SK-N-SH treated with all-trans-retinoic acid at 6 μM for 48 hours (cell line): Measurements from ENCODE around the gene RBM34.

Experiments
- ATAC-seq: fragments of 200-7000 bp; cut with Tn5 transposase; 3 replicates; pipeline ENCODE4 v1.9.1; 2020; ENCODE audit warnings: mild to moderate bottlenecking, moderate library complexity
- ARNTL ChIP-seq: fragments of 450-650 bp; formaldehyde crosslinking; IDR thresholded peaks from 2 replicates; pipeline ENCODE4 v1.5.0; 2020; ENCODE audit warnings: low read depth, mild to moderate bottlenecking, moderate library complexity, borderline replicate concordance
- BACH2 ChIP-seq: fragments of 250-450 bp; sonication (Bioruptor Pico); IDR thresholded peaks from 2 replicates; pipeline ENCODE4 v1.9.0; 2021; ENCODE audit warnings: mild to moderate bottlenecking, borderline replicate concordance
- CREB5 ChIP-seq: fragments of 250-450 bp; sonication (Bioruptor Pico); IDR thresholded peaks from 2 replicates; pipeline ENCODE4 v1.5.1; 2020; ENCODE audit warnings: low read depth, mild to moderate bottlenecking, moderate library complexity
- ESRRG ChIP-seq: fragments of 250-450 bp; sonication (Bioruptor Pico); IDR thresholded peaks from 2 replicates; pipeline ENCODE4 v1.6.1; 2021; ENCODE audit warnings: mild to moderate bottlenecking
- GLIS3 ChIP-seq: fragments of 250-450 bp; sonication (Bioruptor Pico); IDR thresholded peaks from 2 replicates; pipeline ENCODE4 v1.5.0; 2020; ENCODE audit warnings: mild to moderate bottlenecking, moderate library complexity
- ISL1 ChIP-seq: fragments of 250-450 bp; sonication (Bioruptor Pico); IDR thresholded peaks from 2 replicates; pipeline ENCODE4 v2.1.2; 2022; ENCODE audit warnings: mild to moderate bottlenecking, moderate library complexity
- OSR1 ChIP-seq: fragments of 250-450 bp; sonication (Bioruptor Pico); IDR thresholded peaks from 2 replicates; pipeline ENCODE4 v1.8.0; 2022; ENCODE audit warnings: moderate library complexity, mild to moderate bottlenecking, inconsistent platforms
- PATZ1 ChIP-seq: fragments of 250-450 bp; sonication (Bioruptor Pico); IDR thresholded peaks from 2 replicates; pipeline ENCODE4 v1.8.0; 2020; ENCODE audit warnings: mild to moderate bottlenecking, moderate library complexity, borderline replicate concordance
- POU6F1 ChIP-seq: fragments of 250-450 bp; sonication (Bioruptor Pico); IDR thresholded peaks from 2 replicates; pipeline ENCODE4 v1.8.0; 2021; ENCODE audit warnings: low read depth, mild to moderate bottlenecking, moderate library complexity, borderline replicate concordance
- SNAI2 ChIP-seq: fragments of 250-450 bp; sonication (Bioruptor Pico); IDR thresholded peaks from 2 replicates; pipeline ENCODE4 v1.5.0; 2020; ENCODE audit warnings: mild to moderate bottlenecking, moderate library complexity
- TCF4 ChIP-seq: fragments of 250-450 bp; sonication (Bioruptor Pico); IDR thresholded peaks from 2 replicates; pipeline ENCODE4 v1.8.0; 2021; ENCODE audit warnings: mild to moderate bottlenecking, moderate library complexity, borderline replicate concordance
- TOX ChIP-seq: fragments of 250-450 bp; sonication (Bioruptor Pico); IDR thresholded peaks from 2 replicates; pipeline ENCODE4 v1.8.0; 2021; ENCODE audit warnings: mild to moderate bottlenecking, moderate library complexity, borderline replicate concordance
- TSHZ2 ChIP-seq: fragments of 250-450 bp; sonication (Bioruptor Pico); IDR thresholded peaks from 2 replicates; pipeline ENCODE4 v1.5.0; 2020; ENCODE audit warnings: mild to moderate bottlenecking, moderate library complexity
- ZC3H10 ChIP-seq: fragments of 250-450 bp; sonication (Bioruptor Pico); IDR thresholded peaks from 2 replicates; pipeline ENCODE4 v1.5.1; 2021; ENCODE audit warnings: mild to moderate bottlenecking, moderate library complexity
- ZFP3 ChIP-seq: fragments of 250-450 bp; sonication (Bioruptor Pico); IDR thresholded peaks from 2 replicates; pipeline ENCODE4 v1.5.0; 2020; ENCODE audit warnings: mild to moderate bottlenecking, moderate library complexity
- ZFP30 ChIP-seq: fragments of 450-650 bp; formaldehyde crosslinking; IDR thresholded peaks from 2 replicates; pipeline ENCODE4 v1.5.0; 2022; ENCODE audit warnings: mild to moderate bottlenecking, moderate library complexity
- ZNF70 ChIP-seq: fragments of 450-650 bp; formaldehyde crosslinking; IDR thresholded peaks from 2 replicates; pipeline ENCODE4 v1.5.0; 2020; ENCODE audit warnings: mild to moderate bottlenecking, moderate library complexity
- ZNF8 ChIP-seq: fragments of 450-650 bp; formaldehyde crosslinking; IDR thresholded peaks from 2 replicates; pipeline ENCODE4 v1.5.0; 2020; ENCODE audit warnings: mild to moderate bottlenecking, moderate library complexity

Gene RBM34

GRCh38 chr1:235156265-235156664 lies 4.8 kb downstream of the RBM34 start:
- TF ChIP-seq ISL1 (no peak), TCF4 (CRISPR knock-in tag) (no peak)
- TF ChIP-seq, all 23 proteins: peak for 0
- no peak for ATAC-seq

GRCh38 chr1:235152235-235152634 lies 8.8 kb downstream of the RBM34 start:
- ATAC-seq = no peak
- TF ChIP-seq ZNF70 (no peak), ZFP30 (CRISPR knock-in tag) (no peak), ZFP3 (no peak), SNAI2 (no peak), BACH2 (no peak), CREB5 (CRISPR knock-in tag) (no peak), ZC3H10 (CRISPR knock-in tag) (no peak)
- TF ChIP-seq, all 23 proteins: peak for 0

- no peak for ATAC-seq
- TF ChIP-seq PATZ1 = no peak
- no peak for TF ChIP-seq ZFP30 (CRISPR knock-in tag)
- no peak for TF ChIP-seq TCF4 (CRISPR knock-in tag)
- TF ChIP-seq ESRRG (CRISPR knock-in tag) = no peak
Observed at GRCh38 chr1:235151033-235151432, 10.0 kb downstream of the RBM34 start.

GRCh38 chr1:235149824-235150223 lies 11.2 kb downstream of the RBM34 start:
- TF ChIP-seq POU6F1 (CRISPR knock-in tag) (no peak), TOX (CRISPR knock-in tag) (no peak), ZFP3 (no peak), ESRRG (CRISPR knock-in tag) (no peak), CREB5 (CRISPR knock-in tag) (no peak), ZFP30 (CRISPR knock-in tag) (no peak), OSR1 (CRISPR knock-in tag) (no peak), PATZ1 (no peak), GLIS3 (CRISPR knock-in tag) (no peak), ARNTL (CRISPR knock-in tag) (no peak)
- no peak for ATAC-seq

- ATAC-seq = no peak
- TF ChIP-seq GLIS3 (CRISPR knock-in tag) = no peak
- TF ChIP-seq TSHZ2 (CRISPR knock-in tag) = no peak
- no peak for TF ChIP-seq ISL1
- no peak for TF ChIP-seq PATZ1
- TF ChIP-seq ZC3H10 (CRISPR knock-in tag) = no peak
- TF ChIP-seq ZNF8 (CRISPR knock-in tag) = no peak
- TF ChIP-seq ZFP3 = no peak
- no peak for TF ChIP-seq POU6F1 (CRISPR knock-in tag)
Observed at GRCh38 chr1:235147269-235147668, 13.8 kb downstream of the RBM34 start.
